Anterior cingulate cortex (tissue), 58 donors: ENCODE data around the gene NEMP1.
A peak's percentile ranks its signal among the peaks of the same experiment; 100 is the strongest.
"Not testable (repeated sequence)": the region's sequence is repeated elsewhere in the genome, so short reads cannot be mapped to it uniquely, and the experiment has no call there.

Experiments
- DNase-seq, 58 donors: peaks; one replicate each; lab custom pipeline; 2025; lab: John Stamatoyannopoulos, UW

The NEMP1 gene

DNA sequence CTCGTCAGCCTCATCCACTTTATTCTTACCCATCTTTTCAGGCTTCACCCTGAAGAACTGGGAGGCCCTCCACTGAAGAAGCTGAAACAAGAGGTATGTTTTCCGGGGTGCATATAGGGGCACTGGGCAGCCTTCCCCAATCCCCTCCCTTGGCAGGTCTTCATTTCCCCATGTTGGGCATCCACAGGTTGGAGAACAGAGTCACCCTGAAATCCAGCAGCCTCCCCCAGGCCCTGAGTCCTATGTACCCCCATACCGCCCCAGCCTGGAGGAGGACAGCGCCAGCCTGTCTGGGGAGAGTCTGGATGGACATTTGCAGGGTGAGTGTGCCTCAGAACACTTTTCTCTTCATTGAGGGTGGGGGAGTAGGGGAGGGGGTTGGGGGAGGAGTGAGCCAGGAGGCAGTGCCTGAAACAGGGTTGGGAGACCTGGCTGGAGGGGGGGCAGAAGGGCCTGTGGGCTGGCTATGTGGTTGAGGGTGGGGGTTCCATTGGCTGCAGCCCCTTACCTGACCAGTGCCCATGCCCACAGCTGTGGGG lies 14.4 kb upstream of the NEMP1 start:
- no peak for DNase-seq

DNA sequence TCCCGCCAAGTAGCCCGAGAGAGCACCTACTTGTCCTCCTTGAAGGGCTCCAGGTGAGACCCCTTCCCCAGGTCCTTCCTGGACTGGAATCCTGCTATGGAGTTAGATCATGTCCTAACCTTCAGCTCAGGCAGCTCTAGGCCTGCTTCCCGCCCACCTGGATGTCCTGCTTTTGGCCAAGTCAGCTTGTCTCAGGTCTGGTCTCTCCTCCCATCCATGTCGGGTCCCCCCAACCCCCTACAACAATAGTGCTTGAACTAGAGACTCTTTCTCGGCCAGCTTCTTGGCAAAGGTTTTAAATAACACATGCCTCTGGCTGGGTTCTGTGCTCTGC lies 13.9 kb upstream of the NEMP1 start:
- no peak for DNase-seq

DNA sequence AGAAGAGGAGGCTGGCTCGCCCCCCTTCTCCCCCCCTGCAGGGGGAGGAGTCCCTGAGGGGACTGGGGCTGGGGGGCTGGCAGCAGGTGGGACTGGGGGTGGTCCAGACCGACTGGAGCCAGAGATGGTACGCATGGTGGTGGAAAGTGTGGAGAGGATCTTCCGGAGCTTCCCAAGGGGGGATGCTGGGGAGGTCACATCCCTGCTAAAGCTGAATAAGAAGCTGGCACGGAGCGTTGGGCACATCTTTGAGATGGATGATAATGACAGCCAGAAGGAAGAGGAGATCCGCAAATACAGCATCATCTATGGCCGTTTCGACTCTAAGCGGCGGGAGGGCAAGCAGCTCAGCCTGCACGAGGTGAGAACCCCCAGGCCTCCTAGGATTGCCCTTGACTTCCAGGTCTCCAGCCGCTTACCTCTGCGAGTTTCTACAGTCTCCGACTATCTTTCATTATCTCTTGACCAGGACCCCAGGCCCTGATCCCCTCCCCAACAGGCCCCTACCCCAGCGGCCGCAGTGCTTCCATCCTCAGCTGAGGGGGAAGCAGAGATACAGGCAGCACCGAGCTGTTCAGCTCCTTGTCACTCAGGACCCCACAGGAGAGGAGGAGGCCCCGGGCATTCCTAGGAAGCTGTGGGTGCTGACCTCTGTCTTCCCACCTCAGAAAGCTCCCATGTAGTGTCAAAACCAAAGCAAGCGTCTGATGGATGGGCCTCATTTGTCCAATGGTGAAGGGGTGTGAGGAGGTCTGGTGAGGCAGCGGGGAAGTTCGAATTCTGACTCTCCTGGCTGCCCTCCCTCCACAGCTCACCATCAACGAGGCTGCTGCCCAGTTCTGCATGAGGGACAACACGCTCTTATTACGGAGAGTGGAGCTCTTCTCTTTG lies 13.3 kb upstream of the NEMP1 start:
- DNase-seq, result no peak

DNA sequence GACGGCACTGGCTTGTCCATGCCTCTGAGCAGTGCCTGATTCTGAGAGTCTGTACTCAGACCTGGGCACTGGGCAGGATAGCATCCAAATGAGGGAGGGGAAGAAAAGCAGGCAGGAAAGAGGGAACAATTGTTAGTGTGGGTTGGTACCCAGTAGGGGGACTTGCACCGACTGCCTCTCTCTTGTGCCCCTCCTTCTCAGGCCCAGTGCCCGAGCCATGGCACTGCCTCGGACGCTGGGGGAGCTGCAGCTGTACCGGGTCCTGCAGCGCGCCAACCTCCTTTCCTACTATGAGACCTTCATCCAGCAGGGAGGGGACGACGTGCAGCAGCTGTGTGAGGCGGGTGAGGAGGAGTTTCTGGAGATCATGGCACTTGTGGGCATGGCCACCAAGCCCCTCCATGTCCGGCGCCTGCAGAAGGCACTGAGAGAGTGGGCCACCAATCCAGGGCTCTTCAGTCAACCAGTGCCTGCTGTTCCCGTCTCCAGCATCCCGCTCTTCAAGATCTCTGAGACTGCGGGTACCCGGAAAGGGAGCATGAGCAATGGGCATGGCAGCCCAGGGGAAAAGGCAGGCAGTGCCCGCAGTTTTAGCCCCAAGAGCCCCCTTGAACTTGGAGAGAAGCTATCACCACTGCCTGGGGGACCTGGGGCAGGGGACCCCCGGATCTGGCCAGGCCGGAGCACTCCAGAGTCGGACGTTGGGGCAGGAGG lies 12.5 kb upstream of the NEMP1 start:
- peak in 51 of 58 donors; percentile 11 to 73 (median 50) for DNase-seq

DNA sequence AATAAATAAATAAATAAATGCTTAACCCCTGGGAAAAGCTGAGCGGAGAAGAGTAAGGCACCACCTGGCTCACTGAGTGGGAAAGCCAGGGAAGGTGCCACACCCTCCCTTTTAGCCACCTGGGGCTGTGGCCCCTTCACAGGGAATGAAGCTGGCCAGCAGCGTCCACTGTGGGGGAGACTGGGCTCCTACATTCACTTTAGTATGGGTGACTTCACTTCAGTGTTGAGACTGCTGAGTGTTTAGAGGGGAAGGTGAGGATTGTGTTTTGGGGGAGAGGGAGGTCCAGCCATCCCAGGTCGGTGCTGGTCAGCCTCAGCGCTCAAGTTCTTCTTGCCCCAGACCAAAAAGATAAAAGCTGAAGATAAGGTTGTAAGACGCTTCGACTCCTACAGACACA lies 11.9 kb upstream of the NEMP1 start:
- no peak for DNase-seq

DNA sequence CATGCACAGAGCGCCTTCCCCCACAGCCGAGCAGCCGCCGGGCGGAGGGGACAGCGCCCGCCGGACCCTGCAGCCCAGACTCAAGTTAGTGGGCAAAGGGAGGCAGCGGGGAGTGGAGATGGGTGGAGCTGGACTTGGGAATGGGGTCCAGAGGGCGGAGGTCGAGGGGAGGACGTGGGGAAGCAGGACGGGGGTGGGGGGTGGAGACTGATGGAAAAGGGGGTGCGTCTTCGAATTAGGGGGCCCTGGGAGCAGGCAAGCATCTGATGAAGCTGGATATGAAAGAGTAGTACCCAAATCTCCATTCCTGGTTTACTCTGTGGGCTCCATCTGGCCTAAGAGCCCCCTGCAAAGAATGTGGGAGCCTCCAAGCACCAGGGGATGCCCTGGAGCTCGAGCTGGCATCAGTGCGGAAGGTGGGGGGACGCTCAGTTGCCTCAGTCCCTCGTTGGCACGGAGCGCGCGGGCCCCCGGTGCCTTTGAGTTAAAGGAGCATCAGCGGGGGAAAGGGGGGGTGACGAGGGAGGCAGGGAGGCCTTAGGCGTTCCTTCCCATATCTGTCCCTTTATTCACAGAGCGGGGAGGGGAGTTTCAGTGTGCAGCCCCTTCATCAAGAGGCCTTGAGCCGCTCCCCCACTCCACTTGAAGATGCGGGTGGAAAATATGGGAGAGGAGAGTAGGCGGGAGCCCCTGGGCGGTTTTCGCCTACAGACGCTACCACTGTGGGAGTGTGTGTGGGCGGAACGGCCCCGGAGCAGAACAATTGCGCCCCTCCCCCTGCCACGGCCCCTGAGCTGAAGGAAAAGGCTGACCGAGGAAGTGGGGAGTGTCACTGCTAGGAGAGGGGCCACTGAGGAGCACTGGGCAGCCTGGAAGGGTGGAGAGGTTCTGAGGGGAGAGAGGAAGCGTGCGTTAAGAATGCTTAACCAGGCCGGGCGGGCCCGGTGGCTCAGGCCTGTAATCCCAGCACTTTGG lies 11.0 kb upstream of the NEMP1 start:
- peak in 51 of 58 donors; percentile 17 to 70 (median 49) for DNase-seq

DNA sequence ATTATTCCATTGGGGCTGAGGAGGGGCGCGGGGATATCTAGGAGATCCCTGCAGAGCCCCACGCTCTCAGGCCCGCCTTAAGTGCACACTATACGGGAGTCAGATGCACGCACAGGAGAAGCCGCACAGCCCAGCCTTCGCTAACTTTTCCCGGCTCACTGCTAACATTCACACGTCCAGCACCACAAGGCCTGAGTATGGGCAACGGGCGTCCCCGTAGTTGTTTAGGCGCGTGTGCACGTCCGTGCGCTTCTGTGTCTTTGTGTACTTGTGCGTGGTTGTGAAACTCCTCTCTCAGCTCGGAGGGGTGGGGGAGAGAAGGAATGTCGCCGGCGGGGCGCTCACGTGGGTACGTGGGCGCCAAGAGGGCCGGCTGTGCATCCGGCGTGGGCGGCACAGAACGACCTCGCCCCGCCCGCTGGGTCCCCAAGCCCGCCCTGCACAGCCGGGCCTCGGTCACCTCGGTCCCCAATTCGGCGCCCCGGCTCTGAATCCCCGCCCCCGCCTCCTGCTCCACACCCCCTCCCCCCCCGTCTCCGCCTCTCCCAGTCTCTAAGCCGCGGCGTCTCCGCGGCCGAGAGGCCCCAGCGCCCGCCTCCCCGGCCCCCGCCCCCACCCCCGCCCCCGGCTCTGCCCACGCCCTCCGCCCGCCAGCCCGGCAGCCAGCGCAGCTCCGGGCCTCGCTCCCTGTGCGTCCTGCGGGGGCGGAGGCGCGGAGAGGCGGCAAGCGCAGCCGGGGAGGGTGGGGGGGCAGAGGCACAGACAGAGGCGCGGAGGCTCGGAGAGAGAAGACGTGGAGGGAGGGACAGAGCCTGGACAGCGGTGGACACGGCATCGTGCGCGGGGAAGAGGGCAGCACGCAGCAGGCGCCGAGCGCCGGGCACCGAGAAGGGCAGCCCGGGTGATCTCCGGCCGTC lies 10.0 kb upstream of the NEMP1 start, which contains the start of gene NAB2:
NAB2 (plus strand) TSS at position 761 of the 917 bp plus-strand sequence. CDS start 158 bp downstream, outside the sequence.
- peak in 57 of 58 donors; percentile 47 to 93 (median 84) for DNase-seq

DNA sequence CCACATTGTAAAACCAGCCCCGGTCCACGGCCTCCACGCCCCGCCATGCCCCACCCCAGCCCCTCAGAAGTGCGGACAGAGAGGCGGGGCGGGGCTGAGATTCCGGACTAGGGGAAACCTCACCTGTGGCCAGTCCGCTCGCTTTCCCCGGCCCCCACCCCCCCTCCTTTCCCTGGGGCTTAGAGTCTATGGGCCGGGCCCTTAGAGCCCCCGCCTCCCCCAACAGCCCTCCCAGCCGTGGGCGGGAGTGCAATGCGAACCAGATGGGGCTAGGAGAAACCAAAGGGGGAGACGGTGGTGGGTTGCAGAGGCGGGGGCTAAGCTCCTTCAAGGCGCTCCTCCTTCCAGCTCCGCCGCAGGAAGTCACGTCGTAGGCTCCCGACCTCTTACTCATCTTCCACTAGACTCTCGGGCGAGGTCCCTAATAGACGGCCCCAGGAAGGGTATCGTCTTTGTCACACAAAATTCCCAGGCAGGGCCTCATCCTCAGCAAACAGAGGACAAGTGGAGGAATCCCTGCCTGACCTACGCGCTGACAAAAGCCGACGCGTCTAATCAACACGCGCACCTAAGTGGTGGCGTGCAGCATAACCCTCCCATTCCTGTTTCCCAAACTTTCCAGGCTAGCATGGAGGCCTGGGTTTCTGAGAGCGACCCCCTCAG lies 9.2 kb upstream of the NEMP1 start:
- DNase-seq, result peak in 31 of 58 donors; percentile 25 to 72 (median 47)

DNA sequence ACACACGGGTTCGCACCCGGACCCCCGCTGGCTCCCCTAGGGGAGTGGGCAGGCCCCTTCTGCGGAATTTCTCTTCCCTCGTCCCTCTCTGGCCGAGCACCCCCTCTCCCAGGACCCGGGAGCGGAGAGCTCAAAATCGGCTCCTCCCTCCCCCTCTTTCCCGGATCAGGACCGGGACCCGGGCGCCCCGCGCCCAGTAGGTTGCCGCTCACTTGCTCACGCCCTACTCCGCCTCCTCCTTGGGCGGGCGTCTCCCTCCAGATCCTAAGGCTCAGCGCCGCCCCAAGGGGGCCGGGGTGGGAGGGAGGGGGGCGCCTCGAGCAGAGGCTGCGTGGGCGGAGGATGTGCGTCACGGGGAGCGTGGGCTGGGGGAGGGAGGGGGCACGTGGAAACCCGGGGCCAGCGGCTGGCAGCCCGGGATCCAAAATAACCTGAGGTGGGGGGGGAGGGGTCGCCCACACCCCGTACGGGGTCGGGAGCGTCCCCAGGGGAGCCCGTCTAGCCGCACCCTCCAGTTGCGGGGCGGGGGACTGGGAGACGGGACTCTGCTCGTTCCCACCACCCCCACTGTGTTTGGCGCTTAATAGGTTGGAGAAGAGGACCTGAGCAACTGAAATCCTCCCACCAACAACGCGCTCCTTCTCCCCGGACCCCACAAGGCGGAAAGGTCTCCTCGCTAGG lies 8.6 kb upstream of the NEMP1 start:
- peak in 52 of 58 donors; percentile 6 to 79 (median 60) for DNase-seq

DNA sequence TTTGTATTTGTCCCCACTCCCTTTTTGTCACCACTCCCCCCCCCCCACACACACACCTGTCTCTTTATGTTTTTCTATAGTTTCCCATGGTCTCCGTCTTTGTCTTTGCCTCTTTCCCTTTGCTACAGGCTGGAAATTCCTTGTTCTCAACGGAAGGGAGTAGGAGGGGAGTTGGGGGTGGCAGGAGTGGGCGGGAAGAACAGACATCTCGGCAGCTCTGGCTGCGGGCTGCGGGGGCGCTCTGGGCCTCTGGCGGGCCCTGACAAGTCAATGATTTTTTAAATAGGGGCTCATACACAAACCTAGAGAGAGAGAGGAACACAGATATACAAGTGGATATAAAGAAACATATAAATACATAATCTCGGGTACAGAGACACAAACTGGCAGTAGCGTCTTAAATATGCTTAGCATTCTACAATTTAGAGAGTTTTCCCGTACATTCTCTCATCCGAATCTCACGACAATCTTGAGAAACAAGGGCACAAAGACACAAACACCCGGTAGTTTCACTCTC lies 8.0 kb upstream of the NEMP1 start:
- DNase-seq, result peak in 42 of 58 donors; percentile 9 to 67 (median 38)

DNA sequence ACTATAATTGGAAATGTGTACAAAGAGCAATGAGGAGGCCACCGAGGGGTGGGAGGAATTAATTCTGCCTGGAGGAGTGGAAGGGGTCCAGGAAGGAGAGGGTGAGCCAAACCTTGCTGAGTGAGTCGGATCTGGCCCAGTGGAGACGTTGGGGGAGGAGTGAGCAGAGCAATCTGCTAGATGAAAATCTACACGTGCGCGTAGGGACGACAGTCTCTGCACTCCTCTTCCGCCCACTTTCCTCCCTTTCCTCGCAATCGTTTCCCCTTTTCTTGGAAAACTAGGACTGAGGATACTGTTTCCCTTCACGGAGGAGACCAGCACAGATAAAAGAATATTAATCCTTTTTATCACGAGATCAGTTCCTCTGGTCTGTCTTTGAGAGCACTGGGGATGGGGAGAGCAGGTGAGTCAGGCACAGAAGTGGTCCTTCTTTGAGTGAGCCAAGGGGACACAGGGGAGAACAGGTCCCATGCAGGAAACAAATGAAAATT lies 7.5 kb upstream of the NEMP1 start:
- DNase-seq, result peak in 17 of 58 donors; percentile 6 to 46 (median 20)

DNA sequence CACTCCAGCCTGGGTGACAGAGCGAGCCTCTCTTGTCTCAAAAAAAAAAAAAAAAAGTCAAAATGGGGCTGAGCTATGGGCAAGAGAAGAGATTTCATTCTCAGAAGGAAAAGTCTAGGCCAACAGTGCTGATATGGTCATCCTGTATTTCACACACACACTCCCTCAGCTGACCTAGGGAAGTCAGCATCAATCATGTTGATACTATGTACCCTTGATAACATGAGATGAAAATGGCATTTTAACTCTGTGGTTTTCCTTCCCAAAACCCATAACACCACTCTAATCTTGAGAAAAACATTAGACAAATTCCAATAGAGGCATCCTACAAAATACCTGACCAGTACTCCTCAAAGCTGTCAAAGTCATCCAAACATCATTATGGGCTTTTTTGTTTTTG lies 2.3 kb upstream of the NEMP1 start:
- no peak for DNase-seq

DNA sequence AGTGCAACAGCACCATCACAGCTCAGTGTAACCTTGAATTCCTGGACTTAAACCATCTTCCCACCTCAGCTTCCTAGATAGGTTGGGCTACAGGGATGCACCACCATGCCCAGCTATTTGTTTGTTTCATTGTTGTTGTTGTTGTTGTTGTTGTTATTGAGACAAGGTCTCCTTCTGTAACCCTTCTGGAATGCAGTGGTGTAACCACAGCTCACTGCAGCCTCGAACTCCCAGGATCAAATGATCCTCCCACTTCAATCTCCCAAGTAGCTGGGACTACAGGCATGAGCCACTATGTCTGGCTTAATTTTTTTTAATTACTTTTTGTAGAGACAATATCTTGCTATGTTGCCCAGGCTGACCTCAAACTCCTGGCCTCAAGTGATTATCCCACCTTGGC lies 1.2 kb upstream of the NEMP1 start:
- no peak for DNase-seq

DNA sequence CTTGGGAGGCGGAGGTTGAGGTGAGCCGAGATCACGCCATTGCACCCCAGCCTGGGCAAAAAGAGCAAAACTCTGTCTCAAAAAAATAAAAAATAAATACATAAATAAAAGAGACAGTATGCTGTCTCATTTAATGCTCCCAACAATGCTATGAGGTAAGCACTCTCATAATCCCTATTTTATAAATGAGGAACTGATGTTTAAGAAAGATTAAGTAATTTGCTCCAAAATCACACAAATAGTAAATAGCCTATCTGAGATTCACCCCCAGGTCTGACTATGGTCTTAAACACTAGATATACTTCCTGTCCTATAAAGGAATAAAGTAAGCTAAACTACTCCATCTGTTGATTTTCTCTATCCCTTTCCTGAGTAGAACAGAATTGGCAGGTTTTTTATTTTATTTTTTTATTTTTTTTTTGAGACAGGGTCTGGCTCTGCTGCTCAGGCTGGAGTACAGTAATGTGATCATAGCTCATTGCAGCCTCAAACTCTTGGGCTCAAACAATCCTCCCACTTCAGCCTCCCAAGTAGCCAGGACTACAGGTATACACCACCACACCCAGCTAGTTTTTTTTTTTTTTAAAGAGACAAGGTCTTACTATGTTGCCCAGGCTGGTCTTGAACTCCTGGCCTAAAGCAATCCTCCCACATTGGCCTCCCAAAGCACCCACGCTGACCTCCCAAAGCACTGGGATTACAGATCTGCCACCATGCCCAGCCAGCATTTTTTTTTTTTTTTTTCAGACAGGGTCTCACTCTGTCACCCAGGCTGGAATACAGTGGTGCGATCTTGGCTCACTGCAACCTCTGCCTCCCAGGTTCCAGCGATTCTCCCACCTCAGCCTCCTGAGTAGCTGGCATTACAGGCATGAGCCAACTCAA lies 4.8 kb downstream of the NEMP1 start:
- not testable (repeated sequence) for DNase-seq

DNA sequence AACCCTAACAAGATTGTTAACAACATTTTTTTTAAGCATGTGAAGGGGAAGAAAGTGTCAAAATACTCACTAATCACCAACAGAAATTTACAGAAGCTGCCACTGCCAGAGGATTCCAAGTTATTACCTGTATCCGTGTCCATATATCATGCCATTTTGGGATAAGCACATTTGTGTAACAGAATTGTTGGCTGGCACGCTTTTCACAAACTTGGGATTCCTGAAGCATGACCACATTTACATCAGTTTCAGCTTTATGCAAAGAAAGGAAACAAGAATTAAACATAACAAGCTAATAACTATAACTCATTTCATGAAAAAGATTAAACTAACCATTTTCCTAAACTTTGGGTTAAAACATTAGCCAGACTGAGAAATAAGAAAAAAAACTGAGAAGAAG lies 5.9 kb downstream of the NEMP1 start:
- DNase-seq, result no peak

DNA sequence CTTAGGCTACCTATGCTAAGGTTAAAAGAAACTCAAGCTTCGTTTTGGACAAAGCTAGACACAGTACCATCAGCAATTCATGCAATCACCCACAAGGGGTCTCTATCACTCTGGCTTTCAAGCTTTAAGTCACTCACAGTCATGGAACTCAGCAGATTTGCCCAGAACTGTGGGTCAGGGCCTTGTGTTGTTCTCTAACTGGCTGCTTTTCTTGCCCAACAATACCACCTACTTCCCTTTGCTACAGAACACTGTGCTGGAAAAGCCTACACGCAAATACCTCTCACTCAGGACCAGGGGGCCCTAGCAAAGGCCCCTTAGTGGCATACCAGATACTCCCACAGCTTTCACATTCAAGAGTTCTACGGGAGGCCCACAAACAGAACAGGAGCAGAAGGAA lies 9.1 kb downstream of the NEMP1 start:
- peak in 41 of 58 donors; percentile 9 to 72 (median 37) for DNase-seq
